Measurements from ENCODE around the gene ZNF583.

The ZNF583 gene

GRCh38 chr19:56474308-56474707 lies 70.2 kb downstream of the ZNF583 start:
- no peak for DNase-seq (ENCODE audit: low read depth in 3 of 3)

- DNase-seq (ENCODE audit: low read depth in 3 of 3) = no peak
These were observed 72.0 kb downstream of the ZNF583 start for GRCh38 chr19:56476093-56476492.
